HG02763 (cell line): Measurements from ENCODE around the gene NUDT22.

ENCODE experiments used
- ATAC-seq: cut with Tn5 transposase; IDR thresholded peaks from one replicate; pipeline ENCODE4 v1.9.1; 2021; ENCODE audit warnings: mild to moderate bottlenecking, moderate library complexity; ENCODE audit not compliant: unreplicated experiment

Gene NUDT22

GRCh38 chr11:64253481-64253880 lies 27.4 kb downstream of the NUDT22 start:
- ATAC-seq: no peak

GRCh38 chr11:64254326-64254725 lies 28.3 kb downstream of the NUDT22 start:
- ATAC-seq: no peak

DNA sequence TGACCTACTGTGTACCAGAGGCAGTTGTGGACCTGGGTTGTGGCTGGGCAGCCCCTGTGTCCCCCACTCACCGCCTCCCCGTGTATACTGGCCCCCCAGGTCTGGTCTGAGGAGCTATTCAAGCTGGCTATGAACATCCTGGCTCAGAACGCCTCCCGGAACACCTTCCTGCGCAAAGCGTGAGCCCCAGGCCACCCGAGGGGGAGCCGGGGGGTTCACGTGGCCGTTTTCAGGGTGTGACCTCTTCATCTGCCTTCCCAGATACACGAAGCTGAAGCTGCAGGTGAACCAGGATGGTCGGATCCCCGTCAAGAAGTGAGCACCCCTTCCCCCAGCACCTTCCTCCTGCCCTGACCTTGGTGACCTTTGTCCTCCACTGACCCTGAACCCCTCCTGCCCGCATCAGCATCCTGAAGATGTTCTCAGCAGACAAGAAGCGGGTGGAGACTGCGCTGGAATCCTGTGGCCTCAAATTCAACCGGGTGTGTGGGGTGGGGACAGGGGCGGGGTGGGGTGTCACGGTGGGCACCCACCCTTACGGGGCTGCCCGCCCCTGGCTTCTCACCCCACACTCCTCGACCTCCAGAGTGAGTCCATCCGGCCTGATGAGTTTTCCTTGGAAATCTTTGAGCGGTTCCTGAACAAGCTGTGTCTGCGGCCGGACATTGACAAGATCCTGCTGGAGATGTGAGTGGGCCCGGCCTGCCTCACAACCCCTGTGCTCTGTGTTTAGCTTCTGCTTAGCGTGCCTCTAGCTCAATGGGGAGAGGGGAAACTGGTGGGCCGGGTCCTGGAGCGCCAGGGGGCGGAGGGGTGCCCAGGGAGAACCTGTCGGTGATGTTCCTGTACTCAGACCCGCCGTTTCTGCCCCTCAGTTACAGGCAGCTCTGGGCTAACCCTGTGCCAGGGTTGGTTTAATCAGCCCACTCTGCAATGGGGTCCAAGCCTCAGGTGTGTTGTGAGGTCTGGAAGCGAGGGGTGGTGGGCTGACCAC lies 29.4 kb downstream of the NUDT22 start:
- no peak for ATAC-seq

- ATAC-seq: no peak
These were observed 30.2 kb downstream of the NUDT22 start for GRCh38 chr11:64256300-64256699.

GRCh38 chr11:64258356-64258755 lies 32.3 kb downstream of the NUDT22 start:
- no peak for ATAC-seq

- ATAC-seq: no peak
These were observed 33.0 kb downstream of the NUDT22 start for GRCh38 chr11:64258946-64259532.

DNA sequence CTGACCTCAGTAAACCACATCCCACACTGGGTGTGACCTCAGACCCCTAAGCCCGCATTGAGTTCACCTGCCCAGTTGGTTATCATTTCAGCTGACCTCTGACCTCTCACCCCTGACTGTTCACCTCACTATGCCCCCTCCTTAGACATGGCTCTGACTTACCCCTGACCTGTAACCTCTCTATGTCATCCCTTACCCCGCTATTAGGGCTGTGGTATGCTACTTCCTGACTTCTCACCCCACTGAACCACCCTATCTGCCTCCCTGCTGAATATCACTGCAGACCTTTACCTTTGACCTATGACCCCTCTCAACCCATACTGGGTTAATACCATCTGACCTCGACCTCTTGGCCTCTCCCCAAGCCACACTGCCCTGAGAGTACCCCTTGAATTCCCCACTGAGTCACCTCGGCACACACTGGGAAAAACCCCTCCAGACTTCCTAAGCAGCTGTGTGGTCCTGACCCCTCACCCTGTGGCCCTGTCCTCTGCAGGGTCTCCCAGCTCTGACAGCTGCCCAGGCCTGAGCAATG lies 33.5 kb downstream of the NUDT22 start:
- ATAC-seq: no peak

- ATAC-seq: no peak
These were observed 34.2 kb downstream of the NUDT22 start for GRCh38 chr11:64260147-64260708.

- no peak for ATAC-seq
These were observed 35.5 kb downstream of the NUDT22 start for GRCh38 chr11:64261556-64262080.

- no peak for ATAC-seq
These were observed 36.4 kb downstream of the NUDT22 start for GRCh38 chr11:64262271-64263002.

GRCh38 chr11:64263021-64263946 lies 37.2 kb downstream of the NUDT22 start:
- ATAC-seq: no peak

DNA sequence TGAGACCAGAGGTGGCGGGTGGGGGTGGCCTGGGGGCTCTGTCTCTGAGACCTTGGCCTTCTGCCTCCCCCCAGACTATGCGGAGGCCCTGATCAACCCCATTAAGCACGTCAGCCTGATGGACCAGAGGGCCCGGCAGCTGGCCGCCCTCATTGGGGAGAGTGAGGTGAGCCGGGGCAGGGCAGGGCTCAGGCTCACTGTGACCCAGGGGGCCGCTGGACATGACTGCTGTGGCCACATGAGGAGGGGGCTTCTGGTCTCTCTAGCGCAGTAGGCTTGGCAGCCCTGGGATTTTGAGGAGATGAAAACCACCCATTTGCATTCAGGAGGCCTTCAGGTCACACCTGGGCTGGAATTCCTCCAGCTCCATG lies 37.9 kb downstream of the NUDT22 start:
- no peak for ATAC-seq

DNA sequence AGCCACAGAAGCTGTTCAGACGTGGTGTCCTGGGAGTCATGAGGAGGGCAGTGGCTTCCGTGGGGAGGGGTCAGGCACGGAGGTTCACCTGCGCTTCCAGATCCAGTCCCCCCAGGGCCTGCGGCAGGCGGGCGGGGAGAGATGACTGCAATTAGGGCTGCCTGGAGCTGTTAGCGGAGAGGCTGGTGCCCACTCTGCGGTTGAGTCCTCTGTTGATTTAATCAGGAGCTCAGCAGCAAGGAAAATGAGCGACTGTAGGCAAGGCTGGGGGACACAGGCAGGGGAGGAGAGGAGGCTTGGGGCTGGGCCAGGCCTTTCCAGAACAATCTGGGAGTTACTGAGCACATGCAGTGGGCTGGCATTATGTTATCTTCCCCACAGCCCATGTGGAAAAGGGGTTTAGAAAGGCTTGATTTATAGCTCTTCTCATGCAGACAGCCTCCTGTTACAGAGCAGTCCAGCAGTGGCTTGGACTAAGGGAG lies 38.3 kb downstream of the NUDT22 start:
- no peak for ATAC-seq

- no peak for ATAC-seq
These were observed 39.4 kb downstream of the NUDT22 start for GRCh38 chr11:64265176-64266160.

- ATAC-seq: no peak
These were observed 40.3 kb downstream of the NUDT22 start for GRCh38 chr11:64266339-64266738.

- ATAC-seq: no peak
These were observed 41.3 kb downstream of the NUDT22 start for GRCh38 chr11:64267207-64267945.

DNA sequence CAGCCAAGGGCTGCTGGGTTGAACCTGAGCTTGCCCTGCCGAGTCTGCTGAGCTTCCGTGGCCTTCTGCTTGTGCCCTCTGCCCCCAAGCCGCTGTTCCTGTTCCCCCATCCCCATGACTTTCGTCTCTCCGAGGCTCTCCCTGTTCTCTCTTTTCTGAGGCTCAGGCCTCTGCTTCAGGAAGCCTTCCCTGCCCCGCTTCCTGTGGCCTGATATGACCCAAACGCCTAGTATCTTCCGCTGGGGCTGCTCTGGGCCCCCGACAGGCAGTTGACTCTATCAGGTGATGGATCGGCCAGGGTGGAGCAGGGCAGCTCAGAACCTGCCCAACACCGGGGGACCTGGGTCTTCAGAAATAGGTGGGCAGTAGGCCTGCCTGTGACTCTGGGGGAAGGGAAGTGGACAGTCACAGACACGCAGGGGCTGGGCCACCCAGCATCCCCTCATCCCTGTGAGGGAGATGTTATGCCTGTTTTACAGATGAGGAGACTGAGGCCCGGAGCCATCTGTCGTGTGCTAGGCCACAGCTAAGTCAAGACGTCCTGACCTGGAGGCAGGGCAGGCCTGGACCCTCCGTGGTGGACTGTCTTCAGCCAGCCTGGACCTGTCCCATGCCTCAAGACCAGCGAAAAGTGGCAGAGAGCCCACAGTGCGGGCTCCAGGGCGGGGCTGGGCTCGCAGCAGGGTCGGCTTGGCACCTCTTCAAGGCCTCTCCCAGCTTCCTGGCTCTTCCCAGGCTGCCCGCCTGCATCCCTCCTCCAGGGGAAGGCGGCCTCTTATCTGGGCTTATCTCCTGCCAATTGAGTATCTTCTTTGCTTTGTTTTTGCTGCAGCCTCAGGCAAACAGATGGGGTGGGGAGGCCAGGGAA lies 42.2 kb downstream of the NUDT22 start:
- no peak for ATAC-seq
